Endothelial cell (in vitro differentiated cells): ENCODE data around the gene CLK1. TPM values are rescaled to one million over a fixed set of nuclear protein-coding genes. Genes with fewer than 3 reads are reported as not detected.

ENCODE experiments used
- DNase-seq: peaks from one replicate; pipeline ENCODE4 v3.0.0; 2021; ENCODE audit warnings: low spot score
- H3K27ac Mint-ChIP-seq: one replicate; pipeline ENCODE4 v1.8.0; 2021; ENCODE audit warnings: mixed read lengths, inconsistent platforms; ENCODE audit not compliant: unreplicated experiment
- H3K27me3 Mint-ChIP-seq: one replicate; pipeline ENCODE4 v1.8.0; 2021; ENCODE audit warnings: mild to moderate bottlenecking, moderate library complexity, mixed read lengths, inconsistent platforms; ENCODE audit not compliant: unreplicated experiment
- H3K36me3 Mint-ChIP-seq: one replicate; pipeline ENCODE4 v1.8.0; 2021; ENCODE audit warnings: mild to moderate bottlenecking, low read depth, mixed read lengths, inconsistent platforms; ENCODE audit not compliant: unreplicated experiment
- H3K4me1 Mint-ChIP-seq: one replicate; pipeline ENCODE4 v1.8.0; 2021; ENCODE audit warnings: mild to moderate bottlenecking, mixed read lengths, inconsistent platforms; ENCODE audit not compliant: unreplicated experiment
- H3K4me3 Mint-ChIP-seq: one replicate; pipeline ENCODE4 v1.8.0; 2021; ENCODE audit warnings: mild to moderate bottlenecking, mixed read lengths, inconsistent platforms; ENCODE audit not compliant: unreplicated experiment
- H3K9me3 Mint-ChIP-seq: one replicate; pipeline ENCODE4 v1.8.0; 2021; ENCODE audit warnings: mixed read lengths, inconsistent platforms; ENCODE audit not compliant: unreplicated experiment
- total RNA-seq: library from RNA; stranded (reverse); fragmentation: NEBNext Ultra II Directional; extraction: Animal tissue kit (Norgen Biotek cat#: 25700); gene quantifications from one replicate; pipeline ENCODE4 v1.2.1, GENCODE V29; 2021; ENCODE audit not compliant: unreplicated experiment
- TF ChIP-seq, protein P1 (sequence below): fragments of 200-600 bp; sonication (generic); IDR thresholded peaks from one replicate; pipeline ENCODE4 v1.5.0; 2021; ENCODE audit warnings: antibody characterized with exemption; ENCODE audit not compliant: unreplicated experiment

CLK1 gene
- total RNA-seq, 1 donor from 2014 or later: 92.6 TPM

DNA sequence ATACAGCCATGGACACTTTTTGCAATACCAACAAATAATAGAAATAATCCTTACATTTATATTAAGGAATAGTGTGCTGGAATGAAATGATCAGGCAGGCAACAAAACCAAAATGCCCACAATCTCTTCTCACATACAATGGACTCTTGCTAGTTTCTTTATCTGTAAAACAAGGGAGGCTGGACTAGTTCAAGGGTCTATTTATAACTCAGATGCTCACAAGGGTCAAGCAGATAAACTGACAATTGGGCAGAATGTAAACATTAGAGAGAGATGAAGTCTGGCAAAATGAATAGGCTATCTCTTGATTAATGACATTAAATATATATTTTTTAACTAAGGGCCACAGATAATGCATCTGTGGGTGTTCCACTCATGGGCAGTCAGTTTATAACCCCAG, 13.0 kb upstream of the CLK1 start:
- H3K27me3 Mint-ChIP-seq: peaks cover 1% of the 10 kb centered on the region
- no peak overlapping the region for H3K27ac Mint-ChIP-seq
- H3K9me3 Mint-ChIP-seq: no peaks in the 10 kb centered on the region
- peaks cover 13% of the 10 kb centered on the region for H3K36me3 Mint-ChIP-seq
- TF ChIP-seq, protein P1, sequence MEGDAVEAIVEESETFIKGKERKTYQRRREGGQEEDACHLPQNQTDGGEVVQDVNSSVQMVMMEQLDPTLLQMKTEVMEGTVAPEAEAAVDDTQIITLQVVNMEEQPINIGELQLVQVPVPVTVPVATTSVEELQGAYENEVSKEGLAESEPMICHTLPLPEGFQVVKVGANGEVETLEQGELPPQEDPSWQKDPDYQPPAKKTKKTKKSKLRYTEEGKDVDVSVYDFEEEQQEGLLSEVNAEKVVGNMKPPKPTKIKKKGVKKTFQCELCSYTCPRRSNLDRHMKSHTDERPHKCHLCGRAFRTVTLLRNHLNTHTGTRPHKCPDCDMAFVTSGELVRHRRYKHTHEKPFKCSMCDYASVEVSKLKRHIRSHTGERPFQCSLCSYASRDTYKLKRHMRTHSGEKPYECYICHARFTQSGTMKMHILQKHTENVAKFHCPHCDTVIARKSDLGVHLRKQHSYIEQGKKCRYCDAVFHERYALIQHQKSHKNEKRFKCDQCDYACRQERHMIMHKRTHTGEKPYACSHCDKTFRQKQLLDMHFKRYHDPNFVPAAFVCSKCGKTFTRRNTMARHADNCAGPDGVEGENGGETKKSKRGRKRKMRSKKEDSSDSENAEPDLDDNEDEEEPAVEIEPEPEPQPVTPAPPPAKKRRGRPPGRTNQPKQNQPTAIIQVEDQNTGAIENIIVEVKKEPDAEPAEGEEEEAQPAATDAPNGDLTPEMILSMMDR: no peak
- H3K4me1 Mint-ChIP-seq: no peaks in the 10 kb centered on the region
- no peak for DNase-seq
- H3K4me3 Mint-ChIP-seq: no peak overlapping the region

DNA sequence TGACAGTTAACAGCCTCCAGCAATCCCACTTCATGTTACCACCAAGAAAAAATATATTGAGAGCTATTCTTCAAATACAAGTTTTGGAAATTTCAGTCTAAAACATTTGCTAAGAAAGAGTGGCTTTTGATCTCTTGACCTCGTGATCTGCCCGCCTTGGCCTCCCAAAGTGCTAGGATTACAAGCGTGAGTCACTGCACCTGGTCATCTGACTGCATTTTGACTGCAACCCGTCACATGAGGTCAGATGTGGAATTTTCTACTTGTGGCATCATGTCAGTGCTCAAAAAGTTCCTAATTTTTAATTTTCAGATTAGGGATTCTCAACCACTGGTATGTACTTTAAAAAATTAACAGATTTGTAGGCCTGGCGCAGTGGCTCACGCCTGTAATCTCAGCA, 9.1 kb upstream of the CLK1 start:
- Mint-ChIP-seq H3K4me1 (no peaks in the 10 kb centered on the region), H3K27me3 (no peaks in the 10 kb centered on the region), H3K9me3 (no peaks in the 10 kb centered on the region), H3K36me3 (peaks cover 3% of the 10 kb centered on the region), H3K27ac (no peak overlapping the region), H3K4me3 (no peak overlapping the region)
- TF ChIP-seq, protein P1: no peak
- no peak for DNase-seq

GRCh38 chr2:200871151-200871550, 6.7 kb upstream of the CLK1 start:
- no peak overlapping the region for H3K27ac Mint-ChIP-seq
- no peaks in the 10 kb centered on the region for H3K4me1 Mint-ChIP-seq
- H3K9me3 Mint-ChIP-seq: no peaks in the 10 kb centered on the region

DNA sequence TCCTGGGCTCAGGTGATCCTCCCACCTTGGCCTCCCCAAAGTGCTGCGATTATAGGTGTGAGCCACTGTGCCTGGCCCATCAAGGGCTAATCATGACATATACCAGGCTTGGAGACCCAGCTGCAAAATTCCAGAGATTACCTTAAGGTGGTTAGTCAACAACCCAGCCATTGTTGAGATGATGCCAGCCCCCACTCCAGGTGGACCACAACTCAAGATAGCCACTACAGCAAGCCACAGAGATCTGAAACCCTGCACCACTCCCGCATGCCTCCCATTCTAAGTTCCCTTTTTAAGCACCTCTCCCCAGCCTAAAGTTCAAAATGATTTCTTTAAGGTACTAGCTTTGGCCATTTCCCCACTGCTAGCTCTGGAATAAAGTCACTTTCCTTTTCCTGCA, 4.6 kb upstream of the CLK1 start:
- TF ChIP-seq, protein P1: no peak
- peaks cover 12% of the 10 kb centered on the region for H3K27me3 Mint-ChIP-seq
- no peak overlapping the region for H3K27ac Mint-ChIP-seq
- no peaks in the 10 kb centered on the region for H3K9me3 Mint-ChIP-seq
- H3K36me3 Mint-ChIP-seq: peaks cover 3% of the 10 kb centered on the region
- peaks cover under 1% of the 10 kb centered on the region for H3K4me1 Mint-ChIP-seq
- DNase-seq: no peak
- no peak overlapping the region for H3K4me3 Mint-ChIP-seq

More at GRCh38 chr2:200871151-200871550, 6.7 kb upstream of the CLK1 start:
- Mint-ChIP-seq H3K27me3 (no peaks in the 10 kb centered on the region), H3K36me3 (peaks cover 3% of the 10 kb centered on the region), H3K4me3 (no peak overlapping the region)
- DNase-seq: no peak
- TF ChIP-seq, protein P1: no peak

DNA sequence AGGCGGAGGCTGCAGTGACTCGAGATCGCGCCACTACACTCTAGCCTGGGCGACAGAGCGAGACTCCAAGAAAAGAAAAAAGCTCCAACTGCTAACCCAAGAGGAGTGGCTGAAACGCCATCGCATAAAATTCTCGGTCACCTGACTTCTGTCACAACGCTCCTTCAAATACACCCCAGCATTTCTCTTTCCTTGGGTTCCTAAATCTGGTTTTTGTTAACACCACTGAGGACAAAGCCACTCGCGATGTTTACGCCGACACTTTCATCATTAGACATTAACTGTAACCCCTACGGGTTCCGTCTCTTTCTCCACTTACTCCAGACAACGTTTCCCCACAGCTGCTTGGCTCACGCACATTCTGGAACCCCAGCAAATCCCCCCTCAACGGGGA, 679 bp downstream of the CLK1 start:
- peaks cover 36% of the 10 kb centered on the region for H3K36me3 Mint-ChIP-seq
- peak overlapping the region; percentile 100 for H3K27ac Mint-ChIP-seq
- no peak for DNase-seq
- H3K27me3 Mint-ChIP-seq: peaks cover 17% of the 10 kb centered on the region
- peaks cover 31% of the 10 kb centered on the region for H3K4me1 Mint-ChIP-seq
- H3K4me3 Mint-ChIP-seq: peak overlapping the region; percentile 95
- no peaks in the 10 kb centered on the region for H3K9me3 Mint-ChIP-seq
- TF ChIP-seq, protein P1: no peak
